Measurements from ENCODE around the gene NVL. TPM values are rescaled to one million over a fixed set of nuclear protein-coding genes. Genes with fewer than 3 reads are reported as not detected.
A peak's percentile ranks its signal among the peaks of the same experiment; 100 is the strongest.

NVL gene
- total RNA-seq, 2 donors from 2014 or later, result 23.9 to 29.7 TPM

- Histone ChIP-seq H3K9me3 (no peaks in the 10 kb centered on the region), H3K4me3 (no peak overlapping the region), H3K27me3 (replicated peaks; ENCODE audit: insufficient read depth) (no peaks in the 10 kb centered on the region), H3K36me3 (no peaks in the 10 kb centered on the region), H3K27ac (no peak overlapping the region), H3K4me1 (replicated peaks) (peaks cover 6% of the 10 kb centered on the region)
- TF ChIP-seq POLR2A (IDR thresholded peaks at IDR 0.05), result no peak
- intact Hi-C loops (cut with DNase I), result loop anchor here (1.0 to 10.0 kb wide), 2 partner anchors 149 to 218 kb away; partner anchors contain the start of gene DEGS1
- 53% methylated on average over 5 of the region's 5 CpGs for WGBS
- no peak for DNase-seq (ENCODE audit: low spot score)
Measured at GRCh38 chr1:224333939-224334786, 4.2 kb upstream of the NVL start.

DNA sequence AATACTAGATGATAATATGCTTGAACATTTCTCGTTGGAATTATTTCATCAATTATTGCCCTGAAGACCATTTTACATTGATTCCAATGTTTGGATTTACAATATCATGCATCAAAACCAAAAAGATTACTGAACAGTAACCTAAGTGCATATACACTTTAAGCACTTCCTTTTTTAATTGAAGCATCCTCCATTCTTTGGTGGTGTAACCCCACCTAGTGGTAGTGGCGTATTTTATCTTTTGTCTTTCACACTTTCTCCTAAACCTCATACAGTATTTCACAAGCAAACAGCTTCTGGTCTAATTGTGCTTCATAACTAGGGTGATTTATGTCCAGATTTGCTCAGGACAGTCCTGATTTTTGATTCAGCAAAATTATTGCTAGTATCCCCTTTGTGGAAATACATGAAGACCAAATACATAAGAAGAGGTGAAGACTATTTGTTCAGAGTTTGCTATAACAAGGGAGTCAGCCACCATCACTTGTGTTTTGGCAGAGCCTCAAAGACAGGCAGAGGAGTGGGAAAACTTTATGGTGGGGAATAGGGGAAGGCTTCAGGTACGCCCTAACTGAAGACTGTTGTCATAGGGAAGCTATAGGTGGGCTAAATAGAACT lies 3.4 kb upstream of the NVL start:
- intact Hi-C loops (cut with DNase I), result loop anchor here (1.0 to 10.0 kb wide), 2 partner anchors 149 to 217 kb away; partner anchors contain the start of gene DEGS1

GRCh38 chr1:224331824-224332223 lies 1.9 kb upstream of the NVL start:
- no peaks in the 10 kb centered on the region for H3K36me3 ChIP-seq
- intact Hi-C loops (cut with DNase I), result loop anchor here (10.0 kb wide), 1 partner anchor 147 kb away; the partner anchor contains the start of gene DEGS1
- DNase-seq (ENCODE audit: low spot score), result no peak
- peaks cover 10% of the 10 kb centered on the region for H3K4me1 ChIP-seq (replicated peaks)
- no peaks in the 10 kb centered on the region for H3K9me3 ChIP-seq
- 100% methylated on average over 2 of the region's 2 CpGs for WGBS
- H3K4me3 ChIP-seq, result no peak overlapping the region
- H3K27ac ChIP-seq, result no peak overlapping the region
- TF ChIP-seq, protein P1, sequence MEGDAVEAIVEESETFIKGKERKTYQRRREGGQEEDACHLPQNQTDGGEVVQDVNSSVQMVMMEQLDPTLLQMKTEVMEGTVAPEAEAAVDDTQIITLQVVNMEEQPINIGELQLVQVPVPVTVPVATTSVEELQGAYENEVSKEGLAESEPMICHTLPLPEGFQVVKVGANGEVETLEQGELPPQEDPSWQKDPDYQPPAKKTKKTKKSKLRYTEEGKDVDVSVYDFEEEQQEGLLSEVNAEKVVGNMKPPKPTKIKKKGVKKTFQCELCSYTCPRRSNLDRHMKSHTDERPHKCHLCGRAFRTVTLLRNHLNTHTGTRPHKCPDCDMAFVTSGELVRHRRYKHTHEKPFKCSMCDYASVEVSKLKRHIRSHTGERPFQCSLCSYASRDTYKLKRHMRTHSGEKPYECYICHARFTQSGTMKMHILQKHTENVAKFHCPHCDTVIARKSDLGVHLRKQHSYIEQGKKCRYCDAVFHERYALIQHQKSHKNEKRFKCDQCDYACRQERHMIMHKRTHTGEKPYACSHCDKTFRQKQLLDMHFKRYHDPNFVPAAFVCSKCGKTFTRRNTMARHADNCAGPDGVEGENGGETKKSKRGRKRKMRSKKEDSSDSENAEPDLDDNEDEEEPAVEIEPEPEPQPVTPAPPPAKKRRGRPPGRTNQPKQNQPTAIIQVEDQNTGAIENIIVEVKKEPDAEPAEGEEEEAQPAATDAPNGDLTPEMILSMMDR (IDR thresholded peaks at IDR 0.05), result no peak
- TF ChIP-seq POLR2A (IDR thresholded peaks at IDR 0.05), result no peak
- TF ChIP-seq POLR2AphosphoS5 (IDR thresholded peaks at IDR 0.05), result no peak
- H3K27me3 ChIP-seq (replicated peaks; ENCODE audit: insufficient read depth), result no peaks in the 10 kb centered on the region

More for the DNA sequence above, 3.4 kb upstream of the NVL start:
- Histone ChIP-seq H3K4me3 (no peak overlapping the region), H3K27me3 (replicated peaks; ENCODE audit: insufficient read depth) (no peaks in the 10 kb centered on the region), H3K4me1 (replicated peaks) (peaks cover 10% of the 10 kb centered on the region), H3K27ac (no peak overlapping the region), H3K36me3 (no peaks in the 10 kb centered on the region), H3K9me3 (no peaks in the 10 kb centered on the region)
- peak; percentile 29 for DNase-seq (ENCODE audit: low spot score)
- TF ChIP-seq, protein P1 (IDR thresholded peaks at IDR 0.05), result peak in 3 of 4 experiments; percentile 78 to 90 (median 89)
- TF ChIP-seq POLR2AphosphoS5 (IDR thresholded peaks at IDR 0.05), result peak; percentile 50
- TF ChIP-seq POLR2A (IDR thresholded peaks at IDR 0.05), result no peak
- WGBS, result 15% methylated on average over 3 of the region's 3 CpGs

DNA sequence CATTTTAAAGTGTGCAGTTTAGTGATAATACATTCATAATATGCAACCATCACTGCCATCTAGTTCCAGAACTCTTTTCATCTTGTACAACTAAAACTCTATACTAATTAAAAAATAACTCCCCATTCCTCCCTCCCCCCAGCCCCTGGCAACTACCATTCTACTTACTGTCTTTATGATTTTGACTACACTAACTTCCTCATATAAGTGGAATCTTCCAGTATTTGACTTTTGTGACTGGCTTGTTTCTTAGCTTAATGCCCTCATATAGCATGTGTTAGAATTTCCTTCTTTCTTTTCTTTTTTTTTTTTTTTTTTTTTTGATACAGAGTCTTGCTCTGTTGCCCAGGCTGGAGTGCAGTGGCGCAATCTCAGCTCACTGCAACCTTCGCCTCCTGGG lies 1.4 kb upstream of the NVL start:
- TF ChIP-seq, protein P1 (IDR thresholded peaks at IDR 0.05), result no peak
- TF ChIP-seq POLR2AphosphoS5 (IDR thresholded peaks at IDR 0.05) (no peak), POLR2A (IDR thresholded peaks at IDR 0.05) (no peak)

DNA sequence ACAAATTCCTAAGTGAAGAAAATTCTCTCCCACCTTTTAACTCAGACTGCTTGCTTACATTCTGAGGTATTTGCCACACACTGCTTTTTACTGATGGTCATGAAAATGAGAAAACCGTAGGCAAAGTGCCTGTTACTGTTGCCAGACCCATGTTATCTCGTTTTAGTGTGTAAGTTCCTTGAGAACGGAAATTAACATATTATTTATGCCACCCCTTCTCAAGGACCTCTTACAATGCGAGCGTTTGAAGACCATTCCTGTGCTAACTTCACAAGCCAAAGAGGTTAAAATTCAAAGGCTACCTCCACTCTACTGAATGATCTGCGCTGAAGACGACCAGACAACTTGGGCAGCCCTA lies 509 bp downstream of the NVL start:
- no peaks in the 10 kb centered on the region for H3K36me3 ChIP-seq
- no peaks in the 10 kb centered on the region for H3K9me3 ChIP-seq
- DNase-seq (ENCODE audit: low spot score), result no peak
- under 1% methylated on average over 7 of the region's 7 CpGs for WGBS
- H3K4me3 ChIP-seq, result peak overlapping the region; percentile 68 to 76
- intact Hi-C loops (cut with DNase I), result no loop called here
- TF ChIP-seq, protein P1 (IDR thresholded peaks at IDR 0.05), result no peak
- no peak for TF ChIP-seq POLR2A (IDR thresholded peaks at IDR 0.05)
- no peak for TF ChIP-seq POLR2AphosphoS5 (IDR thresholded peaks at IDR 0.05)
- H3K27ac ChIP-seq, result peak overlapping the region; percentile 83 to 92
- peaks cover 10% of the 10 kb centered on the region for H3K4me1 ChIP-seq (replicated peaks)
- H3K27me3 ChIP-seq (replicated peaks; ENCODE audit: insufficient read depth), result no peaks in the 10 kb centered on the region

More for the DNA sequence above, 1.4 kb upstream of the NVL start:
- Histone ChIP-seq H3K4me1 (replicated peaks) (peaks cover 10% of the 10 kb centered on the region), H3K36me3 (no peaks in the 10 kb centered on the region), H3K27me3 (replicated peaks; ENCODE audit: insufficient read depth) (no peaks in the 10 kb centered on the region), H3K9me3 (no peaks in the 10 kb centered on the region), H3K27ac (no peak overlapping the region), H3K4me3 (no peak overlapping the region)
- DNase-seq (ENCODE audit: low spot score), result no peak
- 100% methylated on average over 2 of the region's 2 CpGs for WGBS
- intact Hi-C loops (cut with DNase I), result loop anchor here (10.0 kb wide), 1 partner anchor 147 kb away; the partner anchor contains the start of gene DEGS1
